ENCODE data around the gene PIN1.
"Not testable (repeated sequence)": the region's sequence is repeated elsewhere in the genome, so short reads cannot be mapped to it uniquely, and the experiment has no call there.

Gene PIN1

GRCh38 chr19:9838324-9838723 is 3.2 kb downstream of the PIN1 start:
- peaks cover 34% of the 10 kb centered on the region for H3K4me1 Mint-ChIP-seq
- H3K36me3 Mint-ChIP-seq, result peaks cover 43% of the 10 kb centered on the region
- no peak overlapping the region for H3K4me3 Mint-ChIP-seq
- H3K27me3 Mint-ChIP-seq, result no peaks in the 10 kb centered on the region
- H3K9me3 Mint-ChIP-seq, result no peaks in the 10 kb centered on the region
- ATAC-seq, result no peak
- H3K27ac Mint-ChIP-seq, result no peak overlapping the region

GRCh38 chr19:9839415-9839814 is 4.3 kb downstream of the PIN1 start:
- no peak overlapping the region for H3K27ac Mint-ChIP-seq
- ATAC-seq, result no peak
- H3K36me3 Mint-ChIP-seq, result peaks cover 54% of the 10 kb centered on the region
- no peaks in the 10 kb centered on the region for H3K9me3 Mint-ChIP-seq
- no peaks in the 10 kb centered on the region for H3K27me3 Mint-ChIP-seq
- H3K4me3 Mint-ChIP-seq, result no peak overlapping the region
- peaks cover 30% of the 10 kb centered on the region for H3K4me1 Mint-ChIP-seq

GRCh38 chr19:9842834-9843625 is 7.9 kb downstream of the PIN1 start:
- Mint-ChIP-seq H3K4me3 (no peak overlapping the region), H3K27ac (no peak overlapping the region)

GRCh38 chr19:9843626-9844273 is 8.6 kb downstream of the PIN1 start:
- peaks cover 32% of the 10 kb centered on the region for H3K4me1 Mint-ChIP-seq
- not testable (repeated sequence) for H3K9me3 Mint-ChIP-seq, H3K27me3 Mint-ChIP-seq, H3K27ac Mint-ChIP-seq, H3K4me3 Mint-ChIP-seq, ATAC-seq
- H3K36me3 Mint-ChIP-seq, result peaks cover 78% of the 10 kb centered on the region

More at GRCh38 chr19:9842834-9843625, 7.9 kb downstream of the PIN1 start:
- Mint-ChIP-seq H3K9me3 (no peaks in the 10 kb centered on the region), H3K36me3 (peaks cover 81% of the 10 kb centered on the region), H3K4me1 (peaks cover 33% of the 10 kb centered on the region), H3K27me3 (no peaks in the 10 kb centered on the region)
- ATAC-seq, result no peak

GRCh38 chr19:9847087-9847671 is 12.1 kb downstream of the PIN1 start:
- Mint-ChIP-seq H3K9me3 (no peaks in the 10 kb centered on the region), H3K36me3 (peaks cover 52% of the 10 kb centered on the region), H3K27me3 (no peaks in the 10 kb centered on the region), H3K4me1 (peaks cover 19% of the 10 kb centered on the region), H3K27ac (no peak overlapping the region), H3K4me3 (no peak overlapping the region)
- no peak for ATAC-seq

- Mint-ChIP-seq H3K36me3 (peaks cover 51% of the 10 kb centered on the region), H3K4me3 (no peak overlapping the region), H3K9me3 (no peaks in the 10 kb centered on the region), H3K4me1 (peaks cover 18% of the 10 kb centered on the region), H3K27ac (no peak overlapping the region), H3K27me3 (no peaks in the 10 kb centered on the region)
- ATAC-seq, result peak; percentile 28
Measured at GRCh38 chr19:9848060-9848459, 12.9 kb downstream of the PIN1 start.

GRCh38 chr19:9848762-9849161 is 13.6 kb downstream of the PIN1 start:
- Mint-ChIP-seq H3K4me3 (no peak overlapping the region), H3K27ac (no peak overlapping the region), H3K9me3 (peaks cover 1% of the 10 kb centered on the region), H3K36me3 (peaks cover 48% of the 10 kb centered on the region), H3K27me3 (no peaks in the 10 kb centered on the region), H3K4me1 (peaks cover 18% of the 10 kb centered on the region)
- no peak for ATAC-seq

GRCh38 chr19:9849791-9850190 is 14.7 kb downstream of the PIN1 start:
- H3K9me3 Mint-ChIP-seq, result peaks cover 4% of the 10 kb centered on the region
- peaks cover 44% of the 10 kb centered on the region for H3K36me3 Mint-ChIP-seq
- H3K4me1 Mint-ChIP-seq, result peaks cover 16% of the 10 kb centered on the region
- H3K27ac Mint-ChIP-seq, result no peak overlapping the region
- no peaks in the 10 kb centered on the region for H3K27me3 Mint-ChIP-seq
- no peak for ATAC-seq
- no peak overlapping the region for H3K4me3 Mint-ChIP-seq

- Mint-ChIP-seq H3K4me1 (peaks cover 10% of the 10 kb centered on the region), H3K27me3 (no peaks in the 10 kb centered on the region), H3K36me3 (peaks cover 38% of the 10 kb centered on the region), H3K4me3 (no peak overlapping the region), H3K9me3 (peaks cover 4% of the 10 kb centered on the region), H3K27ac (no peak overlapping the region)
- no peak for ATAC-seq
Measured at GRCh38 chr19:9850235-9850959, 15.3 kb downstream of the PIN1 start.

GRCh38 chr19:9854282-9854846 is 19.2 kb downstream of the PIN1 start:
- peaks cover 4% of the 10 kb centered on the region for H3K9me3 Mint-ChIP-seq
- no peak overlapping the region for H3K4me3 Mint-ChIP-seq
- H3K27ac Mint-ChIP-seq, result no peak overlapping the region
- no peak for ATAC-seq
- peaks cover 22% of the 10 kb centered on the region for H3K4me1 Mint-ChIP-seq
- peaks cover 22% of the 10 kb centered on the region for H3K36me3 Mint-ChIP-seq
- H3K27me3 Mint-ChIP-seq, result peaks cover 4% of the 10 kb centered on the region

- Mint-ChIP-seq H3K4me3 (no peak overlapping the region), H3K27me3 (peaks cover 15% of the 10 kb centered on the region), H3K36me3 (peaks cover 22% of the 10 kb centered on the region), H3K4me1 (peaks cover 22% of the 10 kb centered on the region), H3K27ac (no peak overlapping the region), H3K9me3 (peaks cover 4% of the 10 kb centered on the region)
- ATAC-seq, result no peak
Measured at GRCh38 chr19:9856609-9857008, 21.5 kb downstream of the PIN1 start.

GRCh38 chr19:9857076-9857721 is 22.1 kb downstream of the PIN1 start:
- Mint-ChIP-seq H3K27me3 (peaks cover 21% of the 10 kb centered on the region), H3K4me1 (peaks cover 22% of the 10 kb centered on the region), H3K9me3 (peaks cover 4% of the 10 kb centered on the region), H3K27ac (no peak overlapping the region), H3K36me3 (peaks cover 18% of the 10 kb centered on the region), H3K4me3 (no peak overlapping the region)
- no peak for ATAC-seq

- H3K36me3 Mint-ChIP-seq, result peaks cover 11% of the 10 kb centered on the region
- H3K4me1 Mint-ChIP-seq, result peaks cover 22% of the 10 kb centered on the region
- no peak overlapping the region for H3K27ac Mint-ChIP-seq
- no peak overlapping the region for H3K4me3 Mint-ChIP-seq
- ATAC-seq, result peak; percentile 53
- peaks cover 22% of the 10 kb centered on the region for H3K27me3 Mint-ChIP-seq
- H3K9me3 Mint-ChIP-seq, result peaks cover 4% of the 10 kb centered on the region
Measured at GRCh38 chr19:9857920-9858746, 23.0 kb downstream of the PIN1 start.

- Mint-ChIP-seq H3K4me3 (no peak overlapping the region), H3K36me3 (peaks cover 6% of the 10 kb centered on the region), H3K27me3 (peaks cover 22% of the 10 kb centered on the region), H3K27ac (no peak overlapping the region), H3K9me3 (peaks cover 3% of the 10 kb centered on the region), H3K4me1 (peaks cover 22% of the 10 kb centered on the region)
- no peak for ATAC-seq
Measured at GRCh38 chr19:9858766-9859165, 23.6 kb downstream of the PIN1 start.

All from stimulated activated memory B cell treated with anti-CD40 and anti-IgM and Interleukin-4, amounts not matched to agents 10 μg/mL and 1 μg/mL and 100 μg/mL, for 72 hours (primary cell).